GM13976 (cell line): ENCODE results near the gene KCNH1.

Experiments used
- DNase-seq: peaks from one replicate; pipeline ENCODE4 v3.0.0; 2012; ENCODE audit warnings: low spot score
- CTCF ChIP-seq: IDR thresholded peaks from 2 replicates; pipeline ENCODE4 v1.5.1; 2012; ENCODE audit warnings: borderline replicate concordance, mild to moderate bottlenecking; ENCODE audit not compliant: insufficient read depth; ENCODE audit errors: extremely low read depth, missing control alignments, control extremely low read depth
- in situ Hi-C: fragments of 300-500 bp; cut with MboI; formaldehyde crosslinking; loops from one replicate; pipeline ENCODE4 v1.12.0; 2022; ENCODE audit warnings: low sequenced_read_pairs, mixed read lengths, inconsistent platforms; ENCODE audit not compliant: unreplicated experiment

Gene KCNH1

DNA sequence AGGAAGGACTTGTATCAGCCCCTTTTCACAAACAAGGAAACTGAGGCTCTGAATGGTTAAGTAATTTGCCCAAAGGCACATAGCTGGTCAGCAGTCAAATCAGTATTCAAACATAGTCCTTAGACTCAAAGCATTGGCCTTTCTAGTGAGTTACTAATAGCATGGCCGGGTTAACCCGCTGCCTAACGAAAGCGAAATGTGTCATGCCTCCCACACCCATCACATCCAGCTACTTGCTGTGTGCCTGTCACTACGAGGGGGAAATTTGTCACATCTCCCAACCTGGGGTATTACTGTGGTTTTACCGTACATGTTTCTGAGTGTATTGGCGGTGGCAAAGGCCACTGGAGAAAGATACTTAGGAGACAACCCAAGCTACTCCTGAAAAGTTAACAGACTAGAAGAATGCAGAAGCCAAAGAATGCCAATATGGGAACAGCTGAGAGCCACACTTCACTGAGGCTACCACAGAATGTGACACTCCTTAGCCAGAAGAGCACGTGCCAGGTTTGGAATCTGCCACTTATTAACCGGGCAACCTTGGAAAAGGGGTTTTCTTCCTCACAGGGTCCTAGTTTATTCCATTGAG lies 363.5 kb downstream of the KCNH1 start:
- in situ Hi-C loops = no loop called here
- no peak for TF ChIP-seq CTCF
- no peak for DNase-seq

DNA sequence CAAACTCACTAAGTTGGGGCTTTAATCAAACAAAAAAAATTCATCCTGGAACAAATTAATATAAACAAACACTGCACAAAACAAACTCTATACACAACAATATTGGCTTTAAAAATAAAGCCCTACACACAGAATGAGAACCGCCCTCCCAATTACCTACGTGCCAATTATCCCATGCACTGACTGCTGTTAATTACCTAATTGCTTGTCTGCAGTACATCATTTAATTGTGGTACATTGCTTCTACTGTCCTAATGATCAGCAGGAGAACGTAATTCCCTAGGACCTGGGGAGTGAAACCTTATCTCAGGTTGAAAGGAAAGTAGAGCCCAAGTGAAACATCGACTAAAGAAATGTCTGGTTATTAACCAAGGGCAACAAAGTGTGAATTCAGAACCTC lies 364.5 kb downstream of the KCNH1 start:
- DNase-seq = no peak
- no peak for TF ChIP-seq CTCF
- in situ Hi-C loops = no loop called here

- DNase-seq = no peak
- no peak for TF ChIP-seq CTCF
- in situ Hi-C loops = no loop called here
Measured at GRCh38 chr1:210764536-210764935, 369.4 kb downstream of the KCNH1 start.

GRCh38 chr1:210758761-210759160 lies 375.2 kb downstream of the KCNH1 start:
- in situ Hi-C loops = no loop called here
- no peak for TF ChIP-seq CTCF
- no peak for DNase-seq

GRCh38 chr1:210758261-210758660 lies 375.7 kb downstream of the KCNH1 start:
- no peak for TF ChIP-seq CTCF
- no peak for DNase-seq
- in situ Hi-C loops = no loop called here

DNA sequence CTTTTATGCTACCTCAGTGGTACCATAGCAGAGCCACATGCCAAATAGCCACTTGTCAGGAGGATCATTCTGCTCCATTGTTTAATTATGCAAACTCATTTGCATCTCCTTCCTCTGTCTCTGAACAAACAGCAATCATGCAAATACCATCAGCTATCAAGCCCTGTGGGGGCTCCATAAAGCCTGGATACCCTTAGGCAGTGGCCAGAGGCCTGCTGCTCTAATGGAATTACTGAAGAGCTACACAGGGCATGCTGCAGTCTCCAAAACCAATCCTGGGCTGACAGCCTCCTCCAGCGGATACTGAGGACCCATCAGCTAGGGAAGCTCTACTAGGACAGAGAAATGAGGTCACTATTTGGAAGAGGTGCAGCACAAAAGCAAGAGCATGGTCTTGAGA lies 376.3 kb downstream of the KCNH1 start:
- in situ Hi-C loops = no loop called here
- no peak for TF ChIP-seq CTCF
- DNase-seq = no peak
